NB4 (cell line): ENCODE data around the gene HEMK1.

Experiments
- MAX ChIP-seq: IDR thresholded peaks from 2 replicates; pipeline ENCODE4 v1.6.1; 2011; ENCODE audit warnings: low read depth, low read length
- MYC ChIP-seq: IDR thresholded peaks from 2 replicates; pipeline ENCODE4 v1.6.1; 2011; ENCODE audit warnings: low read depth, low read length
- POLR2A ChIP-seq: IDR thresholded peaks from 2 replicates; pipeline ENCODE4 v1.6.1; 2011; ENCODE audit warnings: mild to moderate bottlenecking; ENCODE audit not compliant: insufficient read length; ENCODE audit errors: extremely low read depth
- TF ChIP-seq, protein P1 (sequence below): IDR thresholded peaks from one replicate; pipeline ENCODE4 v1.5.1; 2012; ENCODE audit warnings: low read depth, low read length

- no peak for TF ChIP-seq POLR2A
- TF ChIP-seq, protein P1, sequence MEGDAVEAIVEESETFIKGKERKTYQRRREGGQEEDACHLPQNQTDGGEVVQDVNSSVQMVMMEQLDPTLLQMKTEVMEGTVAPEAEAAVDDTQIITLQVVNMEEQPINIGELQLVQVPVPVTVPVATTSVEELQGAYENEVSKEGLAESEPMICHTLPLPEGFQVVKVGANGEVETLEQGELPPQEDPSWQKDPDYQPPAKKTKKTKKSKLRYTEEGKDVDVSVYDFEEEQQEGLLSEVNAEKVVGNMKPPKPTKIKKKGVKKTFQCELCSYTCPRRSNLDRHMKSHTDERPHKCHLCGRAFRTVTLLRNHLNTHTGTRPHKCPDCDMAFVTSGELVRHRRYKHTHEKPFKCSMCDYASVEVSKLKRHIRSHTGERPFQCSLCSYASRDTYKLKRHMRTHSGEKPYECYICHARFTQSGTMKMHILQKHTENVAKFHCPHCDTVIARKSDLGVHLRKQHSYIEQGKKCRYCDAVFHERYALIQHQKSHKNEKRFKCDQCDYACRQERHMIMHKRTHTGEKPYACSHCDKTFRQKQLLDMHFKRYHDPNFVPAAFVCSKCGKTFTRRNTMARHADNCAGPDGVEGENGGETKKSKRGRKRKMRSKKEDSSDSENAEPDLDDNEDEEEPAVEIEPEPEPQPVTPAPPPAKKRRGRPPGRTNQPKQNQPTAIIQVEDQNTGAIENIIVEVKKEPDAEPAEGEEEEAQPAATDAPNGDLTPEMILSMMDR: no peak
- no peak for TF ChIP-seq MAX
- no peak for TF ChIP-seq MYC
Measured at GRCh38 chr3:50572801-50573371, 3.6 kb downstream of the HEMK1 start.
